ENCODE measurements around the gene POGZ. TPM values are rescaled to one million over a fixed set of nuclear protein-coding genes. Genes with fewer than 3 reads are reported as not detected.
A peak's percentile ranks its signal among the peaks of the same experiment; 100 is the strongest.
"Not testable (repeated sequence)": the region's sequence is repeated elsewhere in the genome, so short reads cannot be mapped to it uniquely, and the experiment has no call there.

The POGZ gene
- total RNA-seq, 2 donors from 2014 or later: 74.9 to 127 TPM

DNA sequence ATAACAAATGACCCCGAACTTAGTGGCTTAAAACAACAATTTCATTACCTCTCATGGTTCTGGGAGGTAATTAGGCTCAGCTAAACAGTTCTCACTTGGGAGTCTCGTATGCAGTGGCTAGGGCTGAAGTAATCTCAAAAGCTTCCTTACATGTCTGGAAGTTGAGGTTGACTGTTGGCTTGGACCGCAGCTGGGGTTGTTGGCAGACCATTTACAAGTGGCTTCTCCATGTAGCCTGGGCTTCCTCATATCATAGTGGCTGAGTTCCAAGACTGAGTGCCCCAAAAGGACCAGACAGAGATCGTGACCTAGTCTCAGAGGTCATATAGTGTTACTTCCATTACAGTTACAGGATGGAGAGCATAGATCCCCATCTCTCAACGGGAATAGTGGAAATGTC, 2.4 kb upstream of the POGZ start:
- peaks cover 9 to 12% of the 10 kb centered on the region in 2 donors for H3K4me1 Mint-ChIP-seq (ENCODE audit: low read depth in 2 of 2)
- H3K36me3 Mint-ChIP-seq: peaks cover 6% of the 10 kb centered on the region
- H3K27ac Mint-ChIP-seq: no peak overlapping the region
- no peak overlapping the region for H3K4me3 Mint-ChIP-seq
- peaks cover 13 to 28% of the 10 kb centered on the region in 2 donors for H3K27me3 Mint-ChIP-seq
- H3K9me3 Mint-ChIP-seq: no peaks in the 10 kb centered on the region
- no peak for DNase-seq (ENCODE audit: low spot score)
- ATAC-seq: no peak

DNA sequence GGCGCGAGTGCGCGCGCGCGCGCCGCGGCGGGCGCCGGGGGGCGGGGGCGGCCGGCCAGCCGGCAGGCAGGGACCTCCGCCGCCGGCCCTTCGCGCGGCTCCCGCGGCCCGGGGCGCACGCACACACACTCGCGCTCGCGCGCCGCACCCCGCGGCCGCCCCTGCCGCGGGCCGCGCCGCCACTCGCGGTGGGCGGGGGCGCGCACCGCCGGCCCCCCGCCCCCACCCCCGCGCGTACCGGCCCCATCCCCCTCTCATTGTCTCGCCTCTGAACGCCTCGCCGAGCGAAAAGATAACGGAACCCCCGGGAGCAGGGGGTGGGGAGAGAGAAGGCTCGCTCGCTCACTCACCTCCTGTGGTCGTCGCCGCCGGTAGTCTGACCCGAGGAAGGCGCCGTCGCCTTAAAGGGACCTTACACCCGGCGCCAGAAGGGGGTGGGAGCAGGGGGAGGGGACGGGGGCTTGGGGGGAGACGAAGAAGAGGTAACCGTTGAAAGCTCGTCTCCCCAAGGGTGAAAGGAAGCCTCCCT, 428 bp downstream of the POGZ start:
- H3K4me3 Mint-ChIP-seq: peak overlapping the region; percentile 84
- peak; percentile 56 to 69 for ATAC-seq
- H3K27me3 Mint-ChIP-seq: peaks cover 10 to 17% of the 10 kb centered on the region in 2 donors
- peaks cover 6% of the 10 kb centered on the region for H3K36me3 Mint-ChIP-seq
- no peaks in the 10 kb centered on the region for H3K9me3 Mint-ChIP-seq
- no peak for DNase-seq (ENCODE audit: low spot score)
- peak overlapping the region; percentile 78 to 91 for H3K27ac Mint-ChIP-seq
- peaks cover 9 to 12% of the 10 kb centered on the region in 2 donors for H3K4me1 Mint-ChIP-seq (ENCODE audit: low read depth in 2 of 2)

DNA sequence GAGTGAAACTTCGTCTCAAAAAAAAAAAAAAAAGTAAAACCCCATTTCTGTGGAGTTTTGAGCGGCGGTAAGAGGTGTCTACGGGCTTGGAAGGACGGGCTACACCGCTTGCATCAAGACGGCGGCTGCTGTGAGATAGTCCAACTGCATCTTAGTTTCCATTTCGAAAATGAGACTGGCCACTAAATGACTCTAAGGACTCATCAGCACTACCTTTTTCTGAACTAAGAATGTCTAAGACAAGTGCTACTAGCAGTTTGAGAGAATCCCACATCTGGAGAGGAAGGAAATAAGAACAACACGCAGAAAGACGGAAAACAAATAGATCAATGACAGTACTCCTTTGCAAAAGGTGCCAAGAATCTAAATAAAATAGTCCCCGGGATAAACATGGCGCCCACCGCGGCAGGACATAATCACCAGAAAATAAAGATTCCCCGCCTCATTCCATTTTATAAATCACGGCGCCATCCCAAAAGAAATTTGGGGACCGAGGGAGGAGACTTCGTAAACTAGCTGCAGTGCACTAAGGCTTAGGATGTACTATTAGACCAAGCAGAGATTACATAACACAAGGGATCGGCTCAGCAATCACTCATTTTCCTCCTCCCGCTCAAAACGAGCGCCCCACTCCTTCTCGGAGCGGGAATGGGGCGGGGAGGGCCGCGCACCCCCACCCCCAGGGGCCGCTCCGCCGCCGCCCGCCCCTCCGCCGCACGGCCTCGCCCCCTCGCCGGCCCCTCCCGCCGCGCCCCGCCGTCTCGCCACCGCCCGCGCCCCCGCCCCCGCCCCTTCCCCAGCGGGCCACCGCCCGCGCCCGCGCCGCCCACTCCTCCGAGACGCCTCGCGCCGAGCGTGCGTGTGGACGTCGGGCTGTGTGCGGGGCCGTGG, 1.1 kb downstream of the POGZ start:
- DNase-seq (ENCODE audit: low spot score) (peak; percentile 73), ATAC-seq (peak; percentile 76 to 79)
- peaks cover 12 to 19% of the 10 kb centered on the region in 2 donors for H3K4me1 Mint-ChIP-seq (ENCODE audit: low read depth in 2 of 2)
- H3K4me3 Mint-ChIP-seq: peak overlapping the region; percentile 92
- peaks cover 9 to 13% of the 10 kb centered on the region in 2 donors for H3K27me3 Mint-ChIP-seq
- H3K36me3 Mint-ChIP-seq: peaks cover 6% of the 10 kb centered on the region
- peak overlapping the region; percentile 86 to 89 for H3K27ac Mint-ChIP-seq
- no peaks in the 10 kb centered on the region for H3K9me3 Mint-ChIP-seq

DNA sequence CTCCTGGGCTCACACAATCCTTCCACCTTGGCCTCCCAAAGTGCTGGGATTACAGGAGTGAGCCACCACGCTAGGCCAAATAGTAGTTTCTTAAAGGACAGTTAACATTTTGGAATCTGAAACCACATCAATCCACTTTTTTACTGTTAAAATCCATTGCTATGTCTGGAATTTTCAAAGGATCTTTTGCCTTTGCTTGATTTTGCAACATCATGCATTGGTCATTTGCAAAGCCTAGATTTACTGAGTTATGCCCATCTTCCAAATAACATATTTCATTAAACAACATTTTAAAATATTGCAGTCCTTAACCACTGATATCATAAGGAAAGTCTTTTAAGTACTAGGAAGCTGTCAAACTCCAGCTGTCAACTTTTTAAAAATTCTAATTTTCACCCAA, 3.3 kb downstream of the POGZ start:
- peaks cover 12 to 20% of the 10 kb centered on the region in 2 donors for H3K4me1 Mint-ChIP-seq (ENCODE audit: low read depth in 2 of 2)
- ATAC-seq (no peak), DNase-seq (ENCODE audit: low spot score) (no peak)
- no peak overlapping the region for H3K27ac Mint-ChIP-seq
- peaks cover 6% of the 10 kb centered on the region for H3K36me3 Mint-ChIP-seq
- no peaks in the 10 kb centered on the region for H3K27me3 Mint-ChIP-seq
- no peak overlapping the region for H3K4me3 Mint-ChIP-seq
- H3K9me3 Mint-ChIP-seq: no peaks in the 10 kb centered on the region

DNA sequence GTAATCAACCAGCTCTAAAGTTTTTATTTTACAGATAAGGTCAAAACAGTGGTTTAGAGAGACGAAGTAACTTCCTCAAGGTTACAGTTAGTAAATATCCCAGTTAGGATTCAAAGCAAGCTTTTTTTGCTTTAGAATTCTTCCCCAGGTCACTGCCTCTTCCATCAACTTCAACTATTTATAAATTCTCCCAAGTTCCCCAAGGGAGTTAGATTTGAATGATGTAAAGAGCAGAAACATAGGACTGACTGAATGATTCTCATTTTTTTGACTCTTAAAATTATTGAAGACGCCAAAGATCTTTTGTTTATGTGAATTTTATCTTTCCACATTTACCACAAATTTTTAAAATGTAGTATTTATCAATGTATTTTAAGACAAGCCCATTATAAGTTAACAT, 4.1 kb downstream of the POGZ start:
- no peak overlapping the region for H3K4me3 Mint-ChIP-seq
- no peaks in the 10 kb centered on the region for H3K9me3 Mint-ChIP-seq
- peaks cover 6% of the 10 kb centered on the region for H3K36me3 Mint-ChIP-seq
- ATAC-seq (no peak), DNase-seq (ENCODE audit: low spot score) (no peak)
- no peaks in the 10 kb centered on the region for H3K27me3 Mint-ChIP-seq
- H3K4me1 Mint-ChIP-seq (ENCODE audit: low read depth in 2 of 2): peaks cover 12 to 20% of the 10 kb centered on the region in 2 donors
- no peak overlapping the region for H3K27ac Mint-ChIP-seq

DNA sequence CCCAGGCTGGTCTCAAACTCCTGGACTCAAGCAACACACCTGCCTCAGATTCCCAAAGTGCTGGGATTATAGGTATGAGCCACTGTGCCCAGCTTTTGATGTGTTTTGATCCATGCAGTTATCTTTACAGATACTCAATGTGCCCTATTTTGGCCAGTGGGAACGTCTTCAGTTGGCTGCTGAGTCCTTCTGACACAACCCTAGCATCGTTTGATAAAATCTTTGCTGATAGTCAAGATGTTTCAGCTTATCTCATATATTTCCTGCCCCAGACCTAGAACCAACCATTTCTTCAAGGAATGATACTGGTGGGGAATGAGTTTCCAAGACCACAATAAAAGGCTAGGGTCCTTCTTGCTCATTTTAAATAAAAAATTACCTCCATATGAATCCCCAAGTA, 11.6 kb downstream of the POGZ start:
- H3K36me3 Mint-ChIP-seq: no peaks in the 10 kb centered on the region
- H3K4me1 Mint-ChIP-seq (ENCODE audit: low read depth in 2 of 2): peaks cover 11 to 16% of the 10 kb centered on the region in 2 donors
- H3K27me3 Mint-ChIP-seq: no peaks in the 10 kb centered on the region
- ATAC-seq: no peak
- no peak overlapping the region for H3K4me3 Mint-ChIP-seq
- no peak for DNase-seq (ENCODE audit: low spot score)
- no peaks in the 10 kb centered on the region for H3K9me3 Mint-ChIP-seq
- H3K27ac Mint-ChIP-seq: no peak overlapping the region

DNA sequence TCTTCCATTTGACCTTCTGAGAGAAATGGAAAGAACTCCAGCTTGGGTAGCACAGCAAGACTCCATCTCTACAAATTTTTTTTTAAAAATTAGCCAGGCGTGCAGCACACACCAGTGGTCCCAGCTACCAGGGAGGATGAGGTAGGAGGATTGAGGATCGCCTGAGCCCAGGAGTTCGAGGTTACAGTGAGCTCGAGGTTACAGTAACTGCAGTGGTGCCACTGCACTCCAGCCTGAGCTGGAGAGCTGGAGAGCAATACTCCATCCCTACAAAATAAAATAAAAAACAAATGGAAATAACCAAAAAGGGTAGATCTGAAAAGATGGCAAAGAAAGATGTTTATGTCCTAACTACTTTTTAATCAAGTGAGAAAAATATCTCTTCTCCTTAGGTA, 14.5 kb downstream of the POGZ start:
- Mint-ChIP-seq H3K4me3 (no peak overlapping the region), H3K9me3 (no peaks in the 10 kb centered on the region), H3K36me3 (no peaks in the 10 kb centered on the region), H3K27me3 (no peaks in the 10 kb centered on the region), H3K27ac (peak overlapping the region in 1 of 2 donors; percentile 12), H3K4me1 (ENCODE audit: low read depth in 2 of 2) (peaks cover 19 to 30% of the 10 kb centered on the region in 2 donors)
- ATAC-seq (no peak), DNase-seq (ENCODE audit: low spot score) (no peak)

DNA sequence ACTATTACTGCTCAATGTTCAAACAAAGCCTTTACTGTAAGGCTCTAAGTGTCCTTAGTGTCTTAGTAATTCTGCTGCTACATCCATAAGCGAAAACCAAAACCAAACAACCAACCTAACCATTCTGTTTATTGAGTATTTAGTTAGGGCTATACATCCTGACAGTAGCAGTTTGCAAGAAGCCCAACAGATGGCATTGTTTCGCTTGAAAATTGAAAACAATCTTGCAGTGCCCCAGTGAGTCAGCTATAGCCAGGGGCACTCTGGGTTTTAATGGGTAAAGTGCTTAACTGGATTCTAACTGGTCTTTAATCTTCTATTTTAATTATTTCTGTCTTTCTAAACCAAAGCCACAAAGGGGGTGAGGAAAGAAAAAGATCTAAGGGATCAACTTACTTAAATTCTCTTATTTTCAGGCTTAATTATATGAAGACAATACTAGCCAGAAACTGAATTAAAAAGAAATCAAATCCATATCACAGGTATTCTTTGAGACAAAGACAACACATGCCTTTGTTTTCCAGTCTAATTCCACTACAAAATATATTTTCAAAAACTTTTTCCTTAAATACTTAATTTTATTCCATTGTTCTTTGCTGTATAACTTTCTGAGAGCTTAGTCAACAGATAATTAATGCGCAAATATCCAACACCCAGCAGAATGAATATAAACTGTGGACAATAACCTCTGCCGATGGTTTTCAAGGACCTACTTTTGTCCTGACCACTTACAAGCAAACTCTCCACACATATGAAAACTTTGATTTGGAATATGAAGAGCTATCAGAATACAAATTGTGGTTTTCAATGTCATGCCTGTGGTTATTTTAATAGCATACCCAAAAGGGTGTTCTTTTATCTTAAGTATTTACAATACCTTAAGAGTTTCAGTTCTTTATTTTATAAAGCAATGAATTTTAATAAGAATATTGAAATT, 15.2 kb downstream of the POGZ start:
- no peak overlapping the region for H3K27ac Mint-ChIP-seq
- no peak overlapping the region for H3K4me3 Mint-ChIP-seq
- no peaks in the 10 kb centered on the region for H3K36me3 Mint-ChIP-seq
- H3K4me1 Mint-ChIP-seq (ENCODE audit: low read depth in 2 of 2): peaks cover 19 to 33% of the 10 kb centered on the region in 2 donors
- no peaks in the 10 kb centered on the region for H3K27me3 Mint-ChIP-seq
- H3K9me3 Mint-ChIP-seq: no peaks in the 10 kb centered on the region
- peak; percentile 74 to 89 for ATAC-seq
- DNase-seq (ENCODE audit: low spot score): peak; percentile 70

DNA sequence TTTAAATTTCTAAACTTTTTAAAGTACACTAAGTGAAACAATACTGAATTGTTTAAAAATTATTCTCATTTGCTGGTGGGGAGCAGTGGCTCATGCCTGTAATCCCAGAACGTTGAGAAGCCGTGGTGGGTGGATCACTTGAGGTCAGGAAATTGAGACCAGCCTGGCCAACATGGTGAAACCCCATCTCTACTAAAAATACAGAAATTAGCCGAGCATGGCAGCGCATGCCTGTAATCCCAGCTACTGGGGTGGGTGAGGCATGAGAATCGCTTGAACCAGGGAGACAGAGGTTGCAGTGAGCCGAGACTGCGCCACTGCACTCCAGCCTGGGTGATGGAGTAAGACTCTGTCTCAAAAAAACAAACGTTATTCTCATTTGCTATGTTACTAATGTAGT, 21.9 kb downstream of the POGZ start:
- DNase-seq (ENCODE audit: low spot score); H3K27me3 Mint-ChIP-seq; H3K9me3 Mint-ChIP-seq; H3K36me3 Mint-ChIP-seq: not testable (repeated sequence)
- Mint-ChIP-seq H3K27ac (peak overlapping the region; percentile 41 to 53), H3K4me3 (peak overlapping the region; percentile 45), H3K4me1 (ENCODE audit: low read depth in 2 of 2) (peaks cover 35 to 47% of the 10 kb centered on the region in 2 donors)
- peak in 1 of 2 donors; percentile 36 for ATAC-seq

DNA sequence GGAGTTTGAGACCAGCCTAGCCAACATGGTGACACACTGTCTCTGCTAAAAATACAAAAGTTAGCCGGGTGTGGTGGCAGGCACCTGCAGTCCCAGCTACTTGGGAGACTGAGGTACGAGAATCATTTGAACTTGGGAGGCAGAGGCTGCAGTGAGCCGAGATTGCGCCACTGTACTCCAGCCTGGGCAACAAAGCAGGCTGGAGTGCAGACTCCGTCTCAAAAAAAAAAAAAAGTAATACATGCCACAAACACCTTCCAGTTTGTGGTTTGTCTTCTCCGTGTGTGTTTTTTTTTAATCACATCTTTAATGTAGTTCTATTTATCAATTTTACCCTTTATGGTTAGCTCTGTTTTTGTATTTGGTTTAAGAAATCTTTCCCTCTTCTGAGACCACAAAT, 22.3 kb downstream of the POGZ start:
- ATAC-seq (peak; percentile 75 to 79), DNase-seq (ENCODE audit: low spot score) (no peak)
- Mint-ChIP-seq H3K27ac (peak overlapping the region in 1 of 2 donors; percentile 41), H3K27me3 (no peaks in the 10 kb centered on the region), H3K9me3 (no peaks in the 10 kb centered on the region), H3K4me3 (peak overlapping the region; percentile 45), H3K36me3 (no peaks in the 10 kb centered on the region), H3K4me1 (ENCODE audit: low read depth in 2 of 2) (peaks cover 35 to 47% of the 10 kb centered on the region in 2 donors)

DNA sequence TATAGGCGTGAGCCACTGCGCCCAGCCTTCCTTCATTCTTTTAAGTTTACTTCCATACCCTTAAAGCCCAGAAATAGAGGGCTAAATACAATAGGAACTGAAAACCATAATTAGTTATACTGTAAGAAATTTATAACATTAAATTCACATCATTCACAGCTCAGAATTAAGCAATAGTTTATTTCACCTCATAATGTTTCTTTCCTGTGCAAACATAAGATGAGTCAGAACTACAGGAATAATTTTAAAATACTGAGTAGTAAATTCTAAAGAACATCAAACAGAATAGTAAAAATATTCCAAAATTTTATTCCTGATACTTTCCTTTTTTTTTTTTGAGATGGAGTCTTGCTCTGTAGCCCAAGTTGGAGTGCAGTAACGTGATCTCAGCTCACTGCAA, 24.1 kb downstream of the POGZ start:
- DNase-seq (ENCODE audit: low spot score) (no peak), ATAC-seq (no peak)
- no peaks in the 10 kb centered on the region for H3K9me3 Mint-ChIP-seq
- no peak overlapping the region for H3K27ac Mint-ChIP-seq
- H3K4me3 Mint-ChIP-seq: no peak overlapping the region
- H3K36me3 Mint-ChIP-seq: no peaks in the 10 kb centered on the region
- H3K27me3 Mint-ChIP-seq: no peaks in the 10 kb centered on the region
- peaks cover 29 to 33% of the 10 kb centered on the region in 2 donors for H3K4me1 Mint-ChIP-seq (ENCODE audit: low read depth in 2 of 2)

DNA sequence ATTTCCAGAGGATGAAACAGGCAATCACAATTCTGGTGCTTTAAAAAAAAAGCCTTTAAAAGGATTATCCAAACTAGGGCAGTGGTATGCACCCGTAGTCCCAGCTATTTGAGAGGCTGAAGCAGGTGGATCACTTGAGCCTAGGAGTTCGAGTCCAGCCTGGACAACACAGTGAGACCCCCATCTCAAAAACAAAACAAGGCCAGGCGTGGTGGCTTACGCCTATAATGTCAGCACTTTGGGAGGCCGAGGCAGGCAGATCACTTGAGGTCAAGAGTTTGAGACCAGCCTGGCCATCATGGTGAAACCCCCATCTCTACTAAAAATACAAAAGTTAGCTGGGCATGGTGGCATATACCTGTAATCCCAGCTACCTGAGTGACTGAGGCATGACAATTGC, 25.5 kb downstream of the POGZ start:
- peaks cover 26 to 27% of the 10 kb centered on the region in 2 donors for H3K4me1 Mint-ChIP-seq (ENCODE audit: low read depth in 2 of 2)

DNA sequence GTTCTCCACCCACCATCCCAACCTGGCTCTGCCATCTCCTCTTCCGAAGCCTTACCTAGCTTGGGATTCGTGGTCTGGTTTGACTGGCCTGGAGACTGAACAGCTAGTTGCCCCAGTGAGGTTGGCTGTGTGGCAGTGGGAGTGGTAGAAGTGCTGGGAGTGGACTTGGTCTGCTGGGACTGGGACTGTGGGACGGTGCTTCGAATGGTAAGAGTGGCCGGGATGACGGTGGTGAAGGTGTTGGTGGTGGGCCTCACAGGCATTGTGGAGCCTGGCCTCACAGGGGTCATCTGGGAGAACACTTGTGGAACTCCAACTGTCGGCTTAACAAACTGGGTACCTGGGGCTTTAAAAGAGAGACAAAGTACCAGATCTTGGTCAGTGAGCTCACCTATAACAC, 31.2 kb downstream of the POGZ start:
- Mint-ChIP-seq H3K36me3 (peaks cover 15% of the 10 kb centered on the region), H3K9me3 (no peaks in the 10 kb centered on the region), H3K27ac (no peak overlapping the region), H3K4me1 (ENCODE audit: low read depth in 2 of 2) (peaks cover 0 to 3% of the 10 kb centered on the region in 2 donors), H3K27me3 (no peaks in the 10 kb centered on the region), H3K4me3 (no peak overlapping the region)
- DNase-seq (ENCODE audit: low spot score): no peak
- no peak for ATAC-seq

More for the DNA sequence above, 25.5 kb downstream of the POGZ start:
- not testable (repeated sequence) for H3K27ac Mint-ChIP-seq; H3K27me3 Mint-ChIP-seq; H3K4me3 Mint-ChIP-seq; DNase-seq (ENCODE audit: low spot score); H3K36me3 Mint-ChIP-seq; ATAC-seq; H3K9me3 Mint-ChIP-seq

All from natural killer cell treated with Interleukin-12 subunit alpha and Interleukin-12 subunit beta and Interleukin-15 and Interleukin-18, amount 100 ng/mL, for 72 hours (primary cell).